HG03159 (cell line): ENCODE measurements around the gene LRRFIP1.

ENCODE experiments used
- ATAC-seq: cut with Tn5 transposase; IDR thresholded peaks from one replicate; pipeline ENCODE4 v1.9.1; 2021; ENCODE audit warnings: mild to moderate bottlenecking, moderate library complexity; ENCODE audit not compliant: unreplicated experiment

Gene LRRFIP1

GRCh38 chr2:237720957-237721356 lies 93.6 kb downstream of the LRRFIP1 start:
- ATAC-seq, result no peak

- ATAC-seq, result no peak
Measured at GRCh38 chr2:237721458-237721857, 94.1 kb downstream of the LRRFIP1 start.

GRCh38 chr2:237722616-237723015 lies 95.2 kb downstream of the LRRFIP1 start:
- no peak for ATAC-seq

- ATAC-seq, result no peak
Measured at GRCh38 chr2:237723023-237723422, 95.6 kb downstream of the LRRFIP1 start.

GRCh38 chr2:237723602-237724001 lies 96.2 kb downstream of the LRRFIP1 start:
- ATAC-seq, result no peak

GRCh38 chr2:237724811-237725478 lies 97.6 kb downstream of the LRRFIP1 start:
- no peak for ATAC-seq

- ATAC-seq, result no peak
Measured at GRCh38 chr2:237725661-237726060, 98.3 kb downstream of the LRRFIP1 start.

GRCh38 chr2:237726401-237726830 lies 99.0 kb downstream of the LRRFIP1 start:
- no peak for ATAC-seq

GRCh38 chr2:237727363-237727762 lies 100.0 kb downstream of the LRRFIP1 start:
- ATAC-seq, result no peak

- no peak for ATAC-seq
Measured at GRCh38 chr2:237729681-237730475, 102.5 kb downstream of the LRRFIP1 start.

GRCh38 chr2:237731663-237732062 lies 104.3 kb downstream of the LRRFIP1 start:
- ATAC-seq, result no peak

- no peak for ATAC-seq
Measured at GRCh38 chr2:237732070-237732469, 104.7 kb downstream of the LRRFIP1 start.

GRCh38 chr2:237732790-237733381 lies 105.5 kb downstream of the LRRFIP1 start:
- ATAC-seq, result no peak

GRCh38 chr2:237733677-237734300 lies 106.4 kb downstream of the LRRFIP1 start:
- no peak for ATAC-seq

GRCh38 chr2:237734905-237735623 lies 107.7 kb downstream of the LRRFIP1 start:
- no peak for ATAC-seq

- ATAC-seq, result no peak
Measured at GRCh38 chr2:237735798-237736197, 108.4 kb downstream of the LRRFIP1 start.

GRCh38 chr2:237736783-237737182 lies 109.4 kb downstream of the LRRFIP1 start:
- no peak for ATAC-seq

GRCh38 chr2:237737196-237737865 lies 109.9 kb downstream of the LRRFIP1 start:
- no peak for ATAC-seq

- ATAC-seq, result no peak
Measured at GRCh38 chr2:237738255-237738654, 110.9 kb downstream of the LRRFIP1 start.

GRCh38 chr2:237739101-237739500 lies 111.7 kb downstream of the LRRFIP1 start:
- ATAC-seq, result no peak
